B cell (primary cell): Measurements from ENCODE around the gene FOXA3. TPM values are rescaled to one million over a fixed set of nuclear protein-coding genes. Genes with fewer than 3 reads are reported as not detected.

Experiments
- ATAC-seq: fragments of 200-7000 bp; cut with Tn5 transposase; one replicate; pipeline ENCODE4 v1.10.0; 2021; ENCODE audit warnings: low read depth, mild to moderate bottlenecking, moderate number of reproducible peaks, moderate library complexity
- CTCF ChIA-PET: fragments of 350-600 bp; sonication (Branson Sonifier 250); formaldehyde crosslinking; loops from one replicate; lab custom pipeline; 2021; ENCODE audit warnings: antibody characterized with exemption, inconsistent platforms; lab: Charles Lee
- POLR2A ChIA-PET: fragments of 350-600 bp; sonication (Branson Sonifier 250); formaldehyde crosslinking; loops from one replicate; lab custom pipeline; 2021; ENCODE audit warnings: antibody characterized with exemption; lab: Charles Lee
- DNase-seq: peaks from one replicate; pipeline ENCODE4 v3.0.0; 2013
- H2AFZ ChIP-seq: 2 replicates; pipeline ENCODE4 v1.6.1; 2012; ENCODE audit warnings: mild to moderate bottlenecking, low read depth, low read length; ENCODE audit not compliant: insufficient read depth, poor library complexity, severe bottlenecking
- H3K27ac ChIP-seq, 2 donors: 1 replicate in 1 of 2; 2 replicates in 1 of 2; pipeline ENCODE4 v1.5.1; 2012 to 2013; ENCODE audit warnings: low read length in 2 of 2, mild to moderate bottlenecking in 2 of 2, moderate library complexity in 1 of 2
- H3K27me3 ChIP-seq, 4 experiments: fragments of 200-600 bp in 1 of 4; sonication (generic) in 1 of 4; replicated peaks in 1 of 4; 1 replicate in 2 of 4; 2 replicates in 2 of 4; pipeline versions ENCODE4 v1.6.1 to v1.7.0; 2013 to 2016; ENCODE audit warnings: low read length in 3 of 4, mild to moderate bottlenecking in 2 of 4, mixed read lengths in 1 of 4, moderate library complexity in 1 of 4; ENCODE audit not compliant: insufficient read depth in 4 of 4, control insufficient read depth in 3 of 4; ENCODE audit errors: control extremely low read depth in 1 of 4
- H3K36me3 ChIP-seq, 2 experiments: replicated peaks in 1 of 2; 1 replicate in 1 of 2; 2 replicates in 1 of 2; pipeline versions ENCODE4 v1.6.1 to v1.7.1; 2013; ENCODE audit warnings: low read length in 1 of 2; ENCODE audit not compliant: insufficient read depth in 2 of 2, control insufficient read depth in 1 of 2; ENCODE audit errors: control extremely low read depth in 1 of 2, extremely low read depth in 1 of 2
- H3K4me1 ChIP-seq, 2 donors: fragments of 200-600 bp in 1 of 2; sonication (generic) in 1 of 2; 1 replicate in 1 of 2; 2 replicates in 1 of 2; pipeline versions ENCODE4 v1.5.1 to v1.6.1; 2013 to 2017; ENCODE audit warnings: low read length in 2 of 2; ENCODE audit not compliant: control insufficient read depth in 2 of 2, insufficient read depth in 2 of 2
- H3K4me2 ChIP-seq: replicated peaks from 2 replicates; pipeline ENCODE3; 2012; ENCODE audit warnings: mild to moderate bottlenecking, low read depth, low read length; ENCODE audit not compliant: poor library complexity, severe bottlenecking
- H3K4me3 ChIP-seq, 5 experiments: fragments of 200-600 bp in 1 of 5; sonication (generic) in 1 of 5; 1 replicate in 3 of 5; 2 replicates in 2 of 5; pipeline versions ENCODE4 v1.5.1 to v1.7.0; 2011 to 2016; ENCODE audit warnings: low read length in 4 of 5, mild to moderate bottlenecking in 4 of 5, low read depth in 2 of 5, control low read depth in 1 of 5, moderate library complexity in 1 of 5; ENCODE audit not compliant: insufficient read depth in 1 of 5; ENCODE audit errors: control extremely low read depth in 1 of 5, extremely low read depth in 1 of 5
- H3K79me2 ChIP-seq: fragments of 200-600 bp; sonication (generic); one replicate; pipeline ENCODE4 v1.6.0; 2016; ENCODE audit warnings: low read length; ENCODE audit not compliant: control insufficient read depth, insufficient read depth
- H3K9ac ChIP-seq: fragments of 200-600 bp; sonication (generic); 2 replicates; pipeline ENCODE4 v1.6.1; 2017; ENCODE audit warnings: mild to moderate bottlenecking, low read length, moderate library complexity
- H3K9me3 ChIP-seq, 3 donors: one replicate each; pipeline versions ENCODE4 v1.6.1 to v1.7.1; 2013; ENCODE audit warnings: low read length in 2 of 3; ENCODE audit not compliant: control insufficient read depth in 2 of 3, insufficient read depth in 1 of 3; ENCODE audit errors: control extremely low read depth in 1 of 3
- H4K20me1 ChIP-seq: 2 replicates; pipeline ENCODE4 v1.6.0; 2012; ENCODE audit warnings: mild to moderate bottlenecking, low read length; ENCODE audit not compliant: insufficient read depth, control insufficient read depth, poor library complexity, severe bottlenecking
- H3K27ac Mint-ChIP-seq: one replicate; pipeline ENCODE4 v1.8.0; 2021; ENCODE audit warnings: mixed read lengths
- H3K27me3 Mint-ChIP-seq: one replicate; pipeline ENCODE4 v1.8.0; 2021; ENCODE audit warnings: mixed read lengths
- H3K4me1 Mint-ChIP-seq: one replicate; pipeline ENCODE4 v1.8.0; 2021; ENCODE audit warnings: mixed read lengths
- H3K4me3 Mint-ChIP-seq: one replicate; pipeline ENCODE4 v1.8.0; 2021; ENCODE audit warnings: mixed read lengths
- H3K9me3 Mint-ChIP-seq: one replicate; pipeline ENCODE4 v1.8.0; 2022; ENCODE audit warnings: mixed read lengths; ENCODE audit not compliant: insufficient read depth
- EZH2 ChIP-seq: IDR thresholded peaks from 2 replicates; pipeline ENCODE4 v1.6.1; 2012; ENCODE audit warnings: borderline replicate concordance, low read depth, mild to moderate bottlenecking, moderate library complexity, low read length; ENCODE audit not compliant: insufficient read depth, poor library complexity, severe bottlenecking
- WGBS: methylation state at CpG from one replicate; pipeline ENCODE4 v1.1.5; 2013; ENCODE audit warnings: missing lambda C conversion rate; ENCODE audit not compliant: insufficient coverage; 5-methylcytosine and 5-hydroxymethylcytosine counted together
- intact Hi-C: fragments of 100-400 bp; cut with micrococcal nuclease; formaldehyde crosslinking; loops from one replicate; pipeline ENCODE4 v1.10.0; 2022
- polyA plus RNA-seq: library from polyadenylated mRNA; depleted of rRNA; stranded (reverse); fragments of >200 nt; gene quantifications from 2 replicates; pipeline ENCODE4 v1.2.3, GENCODE V29; 2012
- total RNA-seq, 2 donors: library from RNA; stranded (reverse); fragments of 120-200 nt in 1 of 2; gene quantifications; 1 replicate in 1 of 2; 2 replicates in 1 of 2; pipeline versions ENCODE4 v1.2.3 to v1.2.4, GENCODE V29; 2013 to 2022
- TF ChIP-seq, protein P1 (sequence below): fragments of 200-600 bp; IDR thresholded peaks from one replicate; pipeline ENCODE4 v1.8.0; 2022; ENCODE audit warnings: antibody characterized with exemption, mild to moderate bottlenecking

Gene FOXA3
- total and polyA plus RNA-seq, 2 donors (not counting 1 experiment from before 2014, with no cell fraction given), result not detected

DNA sequence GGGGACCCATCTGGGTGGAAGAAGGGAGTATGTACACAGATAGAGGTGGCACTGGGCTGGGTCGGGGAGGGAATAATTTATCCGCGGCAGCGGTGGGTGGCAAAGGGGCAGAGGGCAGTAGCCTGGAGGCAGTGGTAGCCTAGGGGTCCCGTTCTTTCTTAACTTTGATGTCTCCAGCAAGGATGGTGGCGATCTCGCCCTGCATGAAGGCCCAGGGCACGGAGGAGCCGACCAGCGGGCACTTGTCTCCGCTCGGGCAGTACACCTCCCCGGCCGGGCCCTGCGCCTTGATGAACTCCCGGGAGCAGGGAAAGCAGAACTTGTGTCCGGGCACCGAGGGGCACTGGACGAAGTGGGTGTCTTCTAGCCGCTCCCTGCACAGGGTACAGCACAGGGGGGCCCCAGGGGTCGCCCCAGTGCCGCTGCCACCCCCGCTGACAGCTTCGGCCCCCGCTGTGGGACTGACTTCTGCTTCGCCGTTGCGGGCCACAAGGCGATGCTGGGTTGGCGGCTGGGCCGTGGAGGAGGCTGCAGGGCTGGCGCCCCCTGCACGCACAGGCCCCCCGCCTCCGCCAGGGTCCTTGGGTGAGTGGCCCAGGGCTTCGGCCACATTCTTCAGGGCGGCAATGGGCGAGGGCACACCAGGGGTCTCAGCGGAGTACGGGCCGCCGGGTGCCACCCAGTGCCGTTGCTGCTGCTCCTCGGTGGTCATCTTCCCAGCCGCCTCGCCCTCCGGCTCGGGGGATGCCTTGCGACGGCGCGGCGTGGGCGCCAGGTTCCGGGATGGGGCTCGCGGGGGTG lies 20.0 kb downstream of the FOXA3 start:
- TF ChIP-seq EZH2, result no peak
- TF ChIP-seq, protein P1, sequence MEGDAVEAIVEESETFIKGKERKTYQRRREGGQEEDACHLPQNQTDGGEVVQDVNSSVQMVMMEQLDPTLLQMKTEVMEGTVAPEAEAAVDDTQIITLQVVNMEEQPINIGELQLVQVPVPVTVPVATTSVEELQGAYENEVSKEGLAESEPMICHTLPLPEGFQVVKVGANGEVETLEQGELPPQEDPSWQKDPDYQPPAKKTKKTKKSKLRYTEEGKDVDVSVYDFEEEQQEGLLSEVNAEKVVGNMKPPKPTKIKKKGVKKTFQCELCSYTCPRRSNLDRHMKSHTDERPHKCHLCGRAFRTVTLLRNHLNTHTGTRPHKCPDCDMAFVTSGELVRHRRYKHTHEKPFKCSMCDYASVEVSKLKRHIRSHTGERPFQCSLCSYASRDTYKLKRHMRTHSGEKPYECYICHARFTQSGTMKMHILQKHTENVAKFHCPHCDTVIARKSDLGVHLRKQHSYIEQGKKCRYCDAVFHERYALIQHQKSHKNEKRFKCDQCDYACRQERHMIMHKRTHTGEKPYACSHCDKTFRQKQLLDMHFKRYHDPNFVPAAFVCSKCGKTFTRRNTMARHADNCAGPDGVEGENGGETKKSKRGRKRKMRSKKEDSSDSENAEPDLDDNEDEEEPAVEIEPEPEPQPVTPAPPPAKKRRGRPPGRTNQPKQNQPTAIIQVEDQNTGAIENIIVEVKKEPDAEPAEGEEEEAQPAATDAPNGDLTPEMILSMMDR, result no peak
- no peak overlapping the region for H2AFZ ChIP-seq
- peaks cover 29% of the 10 kb centered on the region for H3K79me2 ChIP-seq
- peaks cover 0 to 4% (median 1%) of the 10 kb centered on the region in 4 experiments for H3K27me3 ChIP-seq
- H3K9me3 ChIP-seq, result peaks cover 0 to 2% (median 0%) of the 10 kb centered on the region in 3 donors
- ATAC-seq, result no peak
- H3K36me3 ChIP-seq, result peaks cover 0 to 4% of the 10 kb centered on the region in 2 experiments
- ChIA-PET POLR2A (interaction anchor here (2.9 kb wide), 1 partner anchor 18 kb away, joined by 33 read pairs; the partner anchor contains the start of gene MYPOP), CTCF (interaction anchor here (1.9 to 3.4 kb wide), 2 partner anchors 21 to 23 kb away, joined by 7 to 24 read pairs; partner anchors contain the start of genes FOXA3 and SYMPK)
- H3K4me1 Mint-ChIP-seq, result peaks cover 28% of the 10 kb centered on the region
- peaks cover 39% of the 10 kb centered on the region for H4K20me1 ChIP-seq
- no peak overlapping the region for H3K9ac ChIP-seq
- DNase-seq, result no peak
- H3K4me3 Mint-ChIP-seq, result peak overlapping the region; percentile 82
- peak overlapping the region; percentile 97 for H3K4me2 ChIP-seq
- no peak overlapping the region for H3K27ac Mint-ChIP-seq
- peaks cover 24 to 39% of the 10 kb centered on the region in 2 donors for H3K4me1 ChIP-seq
- H3K27me3 Mint-ChIP-seq, result peaks cover 3% of the 10 kb centered on the region
- H3K9me3 Mint-ChIP-seq, result no peaks in the 10 kb centered on the region
- no peak overlapping the region for H3K4me3 ChIP-seq
- intact Hi-C loops, result loop anchor here (1.0 kb wide), 1 partner anchor 67 kb away; no protein-coding TSS in a partner anchor
- H3K27ac ChIP-seq, result no peak overlapping the region
- WGBS, result 96% methylated on average over 57 of the region's 57 CpGs
